ENCODE measurements around the gene MRPS18A. TPM values are rescaled to one million over a fixed set of nuclear protein-coding genes. Genes with fewer than 3 reads are reported as not detected.
"Not testable (repeated sequence)": the region's sequence is repeated elsewhere in the genome, so short reads cannot be mapped to it uniquely, and the experiment has no call there.

Gene MRPS18A
- total and polyA plus RNA-seq, 2 donors (not counting 1 experiment from before 2014, with no cell fraction given) = 39.6 to 46.3 TPM

GRCh38 chr6:43634702-43635303 lies 52.8 kb downstream of the MRPS18A start:
- Mint-ChIP-seq H3K4me1 (peaks cover 40% of the 10 kb centered on the region), H3K4me3 (peak overlapping the region; percentile 99), H3K27me3 (no peaks in the 10 kb centered on the region), H3K9me3 (ENCODE audit: insufficient read depth) (no peaks in the 10 kb centered on the region), H3K27ac (peak overlapping the region; percentile 98)
- ATAC-seq (ENCODE audit: low read depth) (no peak), DNase-seq (no peak)
- ChIA-PET POLR2A (interaction anchor here (0.6 kb wide), 1 partner anchor 11 kb away, joined by 5 read pairs; no protein-coding TSS in a partner anchor), CTCF (interaction anchor here (1.4 kb wide), 1 partner anchor 140 kb away, joined by 4 read pairs; no protein-coding TSS in a partner anchor)
- Histone ChIP-seq H3K9ac (ENCODE audit: low read length) (peak overlapping the region; percentile 92), H3K4me2 (replicated peaks; ENCODE audit: low read depth, low read length, poor library complexity, severe bottlenecking) (peak overlapping the region; percentile 86), H3K9me3 (ENCODE audit: control extremely low read depth in 1 of 3, control insufficient read depth in 2 of 3, insufficient read depth in 1 of 3, low read length in 2 of 3) (no peaks in the 10 kb centered on the region), H3K36me3 (replicated peaks in 1 of 2; ENCODE audit: control extremely low read depth in 1 of 2, control insufficient read depth in 1 of 2, extremely low read depth in 1 of 2, insufficient read depth in 2 of 2, low read length in 1 of 2) (peaks cover 2 to 4% of the 10 kb centered on the region in 2 experiments), H2AFZ (ENCODE audit: insufficient read depth, low read depth, low read length, poor library complexity, severe bottlenecking) (peak overlapping the region; percentile 97), H3K27me3 (replicated peaks in 1 of 4; ENCODE audit: control extremely low read depth in 1 of 4, control insufficient read depth in 3 of 4, insufficient read depth in 4 of 4, low read length in 3 of 4) (no peaks in the 10 kb centered on the region), H3K4me3 (ENCODE audit: control extremely low read depth in 1 of 5, extremely low read depth in 1 of 5, insufficient read depth in 1 of 5, low read depth in 2 of 5, low read length in 4 of 5) (peak overlapping the region in 1 of 5 experiments; percentile 97), H3K4me1 (ENCODE audit: control insufficient read depth in 2 of 2, insufficient read depth in 2 of 2, low read length in 2 of 2) (peaks cover 20 to 50% of the 10 kb centered on the region in 2 donors), H3K79me2 (ENCODE audit: control insufficient read depth, insufficient read depth, low read length) (peaks cover 47% of the 10 kb centered on the region), H4K20me1 (ENCODE audit: control insufficient read depth, insufficient read depth, low read length, poor library complexity, severe bottlenecking) (peaks cover 6% of the 10 kb centered on the region), H3K27ac (ENCODE audit: low read length in 2 of 2) (peak overlapping the region in 1 of 2 donors; percentile 88)
- intact Hi-C loops (cut with micrococcal nuclease) = loop anchor here (1.0 kb wide), 1 partner anchor 10 kb away; the partner anchor contains the start of gene RSPH9
- WGBS (ENCODE audit: insufficient coverage) = 92% methylated on average over 7 of the region's 9 CpGs
- TF ChIP-seq EZH2 (IDR thresholded peaks at IDR 0.05; ENCODE audit: borderline replicate concordance, insufficient read depth, low read depth, low read length, poor library complexity, severe bottlenecking) (no peak), CTCF (IDR thresholded peaks at IDR 0.05) (no peak)

- POLR2A ChIA-PET = interaction anchor here (0.7 kb wide), 3 partner anchors 13 to 337 kb away, joined by 4 to 6 read pairs (median 5); no protein-coding TSS in a partner anchor
- CTCF ChIA-PET; H3K27ac ChIP-seq (ENCODE audit: low read length in 2 of 2); H3K36me3 ChIP-seq (replicated peaks in 1 of 2; ENCODE audit: control extremely low read depth in 1 of 2, control insufficient read depth in 1 of 2, extremely low read depth in 1 of 2, insufficient read depth in 2 of 2, low read length in 1 of 2); ATAC-seq (ENCODE audit: low read depth); H3K4me2 ChIP-seq (replicated peaks; ENCODE audit: low read depth, low read length, poor library complexity, severe bottlenecking); H3K27me3 Mint-ChIP-seq; H3K27me3 ChIP-seq (replicated peaks in 1 of 4; ENCODE audit: control extremely low read depth in 1 of 4, control insufficient read depth in 3 of 4, insufficient read depth in 4 of 4, low read length in 3 of 4); intact Hi-C loops (cut with micrococcal nuclease); H3K9me3 ChIP-seq (ENCODE audit: control extremely low read depth in 1 of 3, control insufficient read depth in 2 of 3, insufficient read depth in 1 of 3, low read length in 2 of 3); H3K4me3 Mint-ChIP-seq; H3K27ac Mint-ChIP-seq; H4K20me1 ChIP-seq (ENCODE audit: control insufficient read depth, insufficient read depth, low read length, poor library complexity, severe bottlenecking); DNase-seq; H3K4me3 ChIP-seq (ENCODE audit: control extremely low read depth in 1 of 5, extremely low read depth in 1 of 5, insufficient read depth in 1 of 5, low read depth in 2 of 5, low read length in 4 of 5); H2AFZ ChIP-seq (ENCODE audit: insufficient read depth, low read depth, low read length, poor library complexity, severe bottlenecking); H3K9ac ChIP-seq (ENCODE audit: low read length); H3K9me3 Mint-ChIP-seq (ENCODE audit: insufficient read depth): not testable (repeated sequence)
- Histone ChIP-seq H3K4me1 (ENCODE audit: control insufficient read depth in 2 of 2, insufficient read depth in 2 of 2, low read length in 2 of 2) (peaks cover 21 to 50% of the 10 kb centered on the region in 2 donors), H3K79me2 (ENCODE audit: control insufficient read depth, insufficient read depth, low read length) (peaks cover 37% of the 10 kb centered on the region)
- peaks cover 38% of the 10 kb centered on the region for H3K4me1 Mint-ChIP-seq
- WGBS (ENCODE audit: insufficient coverage) = 100% methylated on average over 3 of the region's 7 CpGs
These were observed 54.6 kb downstream of the MRPS18A start for GRCh38 chr6:43633002-43633401.

Data from B cell (primary cell).